Colonic mucosa (tissue), 4 donors: ENCODE data around the gene SNRPA1. TPM values are rescaled to one million over a fixed set of nuclear protein-coding genes. Genes with fewer than 3 reads are reported as not detected.

Experiments
- DNase-seq: peaks from one replicate; pipeline ENCODE4 v3.0.0-alpha.2; 2020
- H3K27ac ChIP-seq: fragments of 200-600 bp; one replicate; pipeline ENCODE4 v1.8.0; 2021
- H3K27me3 ChIP-seq: fragments of 200-600 bp; one replicate; pipeline ENCODE4 v1.8.0; 2021
- H3K36me3 ChIP-seq: fragments of 200-600 bp; one replicate; pipeline ENCODE4 v1.8.0; 2021
- H3K4me1 ChIP-seq: fragments of 200-600 bp; one replicate; pipeline ENCODE4 v1.8.0; 2021; ENCODE audit warnings: mild to moderate bottlenecking
- H3K4me3 ChIP-seq: fragments of 200-600 bp; one replicate; pipeline ENCODE4 v1.8.0; 2021
- H3K9ac ChIP-seq, 2 donors: one replicate each; pipeline ENCODE4 v1.7.0; 2013; ENCODE audit warnings: control low read depth in 2 of 2, low read depth in 2 of 2, low read length in 2 of 2
- H3K9me3 ChIP-seq: fragments of 200-600 bp; one replicate; pipeline ENCODE4 v1.8.0; 2021
- CTCF ChIP-seq: fragments of 200-600 bp; IDR thresholded peaks from one replicate; pipeline ENCODE4 v1.8.0; 2022; ENCODE audit warnings: antibody characterized with exemption, mild to moderate bottlenecking
- intact Hi-C: fragments of 100-400 bp; cut with DNase I; formaldehyde crosslinking; loops from one replicate; pipeline ENCODE4 v1.14.1; 2022
- total RNA-seq, 2 donors: library from RNA; stranded (reverse); fragmentation: NEBNext Ultra II Directional in 1 of 2; extraction: Animal tissue kit (Norgen Biotek cat#: 25700) in 1 of 2; gene quantifications; one replicate each; pipeline ENCODE4 v1.2.1, GENCODE V29; 2021
- donor health status: healthy.
- donor health status: DM: no; HTN: no; CAD: no.
- donor health status: DM: no; HTN: no; CAD: no.

The SNRPA1 gene
- total RNA-seq, 2 donors from 2014 or later, result 52.6 to 82.7 TPM

- DNase-seq, result no peak
- peak overlapping the region; percentile 89 for H3K4me3 ChIP-seq
- H3K4me1 ChIP-seq, result peaks cover 22% of the 10 kb centered on the region
- intact Hi-C loops, result no loop called here
- H3K9me3 ChIP-seq, result no peaks in the 10 kb centered on the region
- H3K36me3 ChIP-seq, result no peaks in the 10 kb centered on the region
- H3K27ac ChIP-seq, result peak overlapping the region; percentile 44
- no peak for TF ChIP-seq CTCF
- H3K9ac ChIP-seq, result peak overlapping the region; percentile 75 to 83
- no peaks in the 10 kb centered on the region for H3K27me3 ChIP-seq
Observed at GRCh38 chr15:101250341-101250831, 44.7 kb downstream of the SNRPA1 start.

GRCh38 chr15:101248274-101248673 is 46.8 kb downstream of the SNRPA1 start:
- no peak for DNase-seq
- no peak overlapping the region for H3K4me3 ChIP-seq
- intact Hi-C loops, result no loop called here
- H3K36me3 ChIP-seq, result no peaks in the 10 kb centered on the region
- H3K27ac ChIP-seq, result no peak overlapping the region
- TF ChIP-seq CTCF, result no peak
- peaks cover 22% of the 10 kb centered on the region for H3K4me1 ChIP-seq
- H3K9me3 ChIP-seq, result no peaks in the 10 kb centered on the region
- no peaks in the 10 kb centered on the region for H3K27me3 ChIP-seq
- no peak overlapping the region for H3K9ac ChIP-seq

GRCh38 chr15:101246824-101247745 is 48.0 kb downstream of the SNRPA1 start:
- H3K27ac ChIP-seq, result no peak overlapping the region
- no peaks in the 10 kb centered on the region for H3K9me3 ChIP-seq
- no peaks in the 10 kb centered on the region for H3K27me3 ChIP-seq
- no peak for TF ChIP-seq CTCF
- H3K9ac ChIP-seq, result no peak overlapping the region
- intact Hi-C loops, result no loop called here
- H3K36me3 ChIP-seq, result no peaks in the 10 kb centered on the region
- H3K4me1 ChIP-seq, result peaks cover 15% of the 10 kb centered on the region
- H3K4me3 ChIP-seq, result no peak overlapping the region
- no peak for DNase-seq

- intact Hi-C loops, result no loop called here
- Histone ChIP-seq H3K4me1 (peaks cover 15% of the 10 kb centered on the region), H3K27me3 (no peaks in the 10 kb centered on the region), H3K36me3 (no peaks in the 10 kb centered on the region), H3K9me3 (no peaks in the 10 kb centered on the region), H3K27ac (no peak overlapping the region), H3K4me3 (no peak overlapping the region), H3K9ac (no peak overlapping the region)
- TF ChIP-seq CTCF, result no peak
- no peak for DNase-seq
Observed at GRCh38 chr15:101246391-101246790, 48.7 kb downstream of the SNRPA1 start.

- peak overlapping the region in 1 of 2 donors; percentile 21 for H3K9ac ChIP-seq
- H3K27ac ChIP-seq, result no peak overlapping the region
- no peak for TF ChIP-seq CTCF
- H3K27me3 ChIP-seq, result no peaks in the 10 kb centered on the region
- no peak for DNase-seq
- H3K4me1 ChIP-seq, result peaks cover 10% of the 10 kb centered on the region
- no peaks in the 10 kb centered on the region for H3K9me3 ChIP-seq
- intact Hi-C loops, result no loop called here
- H3K4me3 ChIP-seq, result no peak overlapping the region
- no peaks in the 10 kb centered on the region for H3K36me3 ChIP-seq
Observed at GRCh38 chr15:101244889-101245668, 50.0 kb downstream of the SNRPA1 start.
